Endothelial cell of umbilical vein (primary cell): Measurements from ENCODE around the gene FAM210A. TPM values are rescaled to one million over a fixed set of nuclear protein-coding genes. Genes with fewer than 3 reads are reported as not detected.

Experiments used
- BruUV-seq: library from RNA; stranded (reverse); fragments of 400-500 nt; replicated peaks from 2 replicates; lab custom pipeline; 2021; lab: Mats Ljungman, UMichigan
- CTCF ChIA-PET: fragments of 300-600, 350-600 bp; sonication (Branson Sonifier 250); formaldehyde crosslinking; loops from one replicate; lab custom pipeline; 2021; ENCODE audit warnings: antibody characterized with exemption, inconsistent platforms; lab: Charles Lee
- POLR2A ChIA-PET: fragments of 300-600, 350-600 bp; sonication (Branson Sonifier 250); formaldehyde crosslinking; loops from one replicate; lab custom pipeline; 2021; ENCODE audit warnings: antibody characterized with exemption, inconsistent platforms; lab: Charles Lee
- DNase-seq: peaks from one replicate; pipeline ENCODE4 v3.0.0-alpha.2; 2011; ENCODE audit warnings: low read depth, low spot score
- FAIRE-seq: peaks from 2 replicates; lab custom pipeline; 2011; peaks lifted over from hg19 to GRCh38; lab: Jason Lieb, UNC
- H2AFZ ChIP-seq: 2 replicates; pipeline ENCODE4 v1.6.0; 2012; ENCODE audit warnings: low read depth, low read length, control low read depth, inconsistent platforms
- H3K27ac ChIP-seq: 2 replicates; pipeline ENCODE4 v1.5.1; 2011; ENCODE audit warnings: low read depth, mild to moderate bottlenecking, control low read depth, low read length, moderate library complexity; ENCODE audit not compliant: insufficient read depth
- H3K27me3 ChIP-seq, 2 experiments: 2 replicates each; pipeline versions ENCODE4 v1.6.0 to v1.6.1; 2011; ENCODE audit warnings: low read length in 2 of 2, mixed read lengths in 1 of 2; ENCODE audit not compliant: control insufficient read depth in 2 of 2, insufficient read depth in 2 of 2
- H3K36me3 ChIP-seq, 2 experiments: 2 replicates in 1 of 2; 3 replicates in 1 of 2; pipeline ENCODE4 v1.5.1; 2011; ENCODE audit warnings: low read length in 2 of 2, mild to moderate bottlenecking in 1 of 2, moderate library complexity in 1 of 2; ENCODE audit not compliant: control insufficient read depth in 2 of 2, insufficient read depth in 2 of 2; ENCODE audit errors: extremely low read depth in 1 of 2
- H3K4me1 ChIP-seq: 3 replicates; pipeline ENCODE4 v1.5.1; 2011; ENCODE audit warnings: mild to moderate bottlenecking, low read length; ENCODE audit not compliant: control insufficient read depth, insufficient read depth; ENCODE audit errors: extremely low read depth
- H3K4me2 ChIP-seq: 2 replicates; pipeline ENCODE4 v1.6.1; 2011; ENCODE audit warnings: low read length, control low read depth, mixed read lengths; ENCODE audit not compliant: insufficient read depth
- H3K4me3 ChIP-seq, 3 experiments: fragments of 200-600 bp in 1 of 3; sonication (generic), shearing (Covaris generic) in 1 of 3; replicated peaks in 1 of 3; 2 replicates each; pipeline ENCODE4 v1.5.1; 2011 to 2016; ENCODE audit warnings: control low read depth in 3 of 3, low read length in 3 of 3, mild to moderate bottlenecking in 2 of 3, inconsistent platforms in 1 of 3, low read depth in 1 of 3, moderate library complexity in 1 of 3; ENCODE audit not compliant: insufficient read depth in 1 of 3
- H3K79me2 ChIP-seq: 2 replicates; pipeline ENCODE4 v1.6.0; 2012; ENCODE audit warnings: low read length, inconsistent platforms; ENCODE audit not compliant: control insufficient read depth, insufficient read depth
- H3K9ac ChIP-seq: replicated peaks from 2 replicates; pipeline ENCODE3; 2011; ENCODE audit warnings: low read length, control low read depth; ENCODE audit not compliant: insufficient read depth; ENCODE audit errors: extremely low read depth
- H3K9me1 ChIP-seq: replicated peaks from 3 replicates; pipeline ENCODE4 v1.6.0; 2011; ENCODE audit warnings: mild to moderate bottlenecking, low read length; ENCODE audit not compliant: control insufficient read depth, insufficient read depth; ENCODE audit errors: extremely low read depth
- H3K9me3 ChIP-seq: replicated peaks from 2 replicates; pipeline ENCODE4 v1.5.1; 2012; ENCODE audit warnings: low read length, inconsistent platforms; ENCODE audit not compliant: control insufficient read depth, insufficient read depth
- H4K20me1 ChIP-seq: replicated peaks from 2 replicates; pipeline ENCODE3; 2011; ENCODE audit warnings: mild to moderate bottlenecking, low read length; ENCODE audit not compliant: control insufficient read depth, insufficient read depth; ENCODE audit errors: extremely low read depth
- EZH2 ChIP-seq: IDR thresholded peaks from 2 replicates; pipeline ENCODE4 v1.6.1; 2012; ENCODE audit warnings: borderline replicate concordance, low read depth, mild to moderate bottlenecking, moderate library complexity, low read length, inconsistent platforms; ENCODE audit not compliant: severe bottlenecking
- FOS ChIP-seq: IDR thresholded peaks from 2 replicates; pipeline ENCODE4 v1.6.1; 2011; ENCODE audit warnings: mild to moderate bottlenecking, low read length, moderate library complexity, borderline replicate concordance; ENCODE audit not compliant: insufficient read depth
- GATA2 ChIP-seq: IDR thresholded peaks from 2 replicates; pipeline ENCODE4 v1.7.0; 2011; ENCODE audit warnings: low read depth, mild to moderate bottlenecking, moderate library complexity, mixed read lengths, low read length; ENCODE audit not compliant: insufficient read length, insufficient read depth
- JUN ChIP-seq: IDR thresholded peaks from 2 replicates; pipeline ENCODE4 v1.6.1; 2011; ENCODE audit warnings: borderline replicate concordance, low read depth; ENCODE audit not compliant: insufficient read length, insufficient read depth
- MYC ChIP-seq: IDR thresholded peaks from one replicate; pipeline ENCODE4 v1.6.1; 2011; ENCODE audit warnings: mild to moderate bottlenecking, low read depth, low read length
- POLR2A ChIP-seq: IDR thresholded peaks from 2 replicates; pipeline ENCODE4 v1.6.1; 2012; ENCODE audit warnings: low read depth, mild to moderate bottlenecking, control low read depth, low read length
- POLR2AphosphoS5 ChIP-seq: IDR thresholded peaks from 2 replicates; pipeline ENCODE4 v1.6.1; 2012; ENCODE audit warnings: low read depth, mild to moderate bottlenecking, control low read depth, low read length, moderate library complexity; ENCODE audit not compliant: insufficient read depth
- dilution Hi-C: fragments of 300-500 bp; cut with MboI; formaldehyde crosslinking; loops from one replicate; pipeline ENCODE4 v1.15.0; 2019; ENCODE audit warnings: low sequenced_read_pairs; ENCODE audit not compliant: extremely low pct_ligation_motif_present
- intact Hi-C: fragments of 100-400 bp; cut with micrococcal nuclease; formaldehyde crosslinking; loops from one replicate; pipeline ENCODE4 v1.10.0; 2022
- polyA plus RNA-seq, 4 experiments: library from polyadenylated mRNA; depleted of rRNA in 3 of 4; stranded (reverse) in 3 of 4; unstranded in 1 of 4; fragments of >200 nt; gene quantifications; 2 replicates each; pipeline versions ENCODE4 v1.2.1 to v1.2.3, GENCODE V29; 2011 to 2012; ENCODE audit warnings: missing spikeins in 1 of 4
- total RNA-seq: library from RNA; stranded (reverse); gene quantifications from 2 replicates; pipeline ENCODE4 v1.2.3, GENCODE V29; 2021
- TF ChIP-seq, protein P1 (sequence below), 2 donors: IDR thresholded peaks; 1 replicate in 1 of 2; 2 replicates in 1 of 2; pipeline ENCODE4 v1.5.1; 2011; ENCODE audit warnings: low read length in 2 of 2, mild to moderate bottlenecking in 2 of 2, moderate library complexity in 2 of 2, control low read depth in 1 of 2, inconsistent platforms in 1 of 2, low read depth in 1 of 2; ENCODE audit not compliant: insufficient read depth in 1 of 2; ENCODE audit errors: extremely low read depth in 1 of 2
- TF ChIP-seq, protein P2 (sequence below): IDR thresholded peaks from 2 replicates; pipeline ENCODE4 v1.6.1; 2011; ENCODE audit not compliant: insufficient read depth, insufficient read length

Gene FAM210A
- total and polyA plus RNA-seq, 2 donors (not counting 3 experiments of a cell fraction or from before 2014, with no cell fraction given) = 7.1 to 17.3 TPM

DNA sequence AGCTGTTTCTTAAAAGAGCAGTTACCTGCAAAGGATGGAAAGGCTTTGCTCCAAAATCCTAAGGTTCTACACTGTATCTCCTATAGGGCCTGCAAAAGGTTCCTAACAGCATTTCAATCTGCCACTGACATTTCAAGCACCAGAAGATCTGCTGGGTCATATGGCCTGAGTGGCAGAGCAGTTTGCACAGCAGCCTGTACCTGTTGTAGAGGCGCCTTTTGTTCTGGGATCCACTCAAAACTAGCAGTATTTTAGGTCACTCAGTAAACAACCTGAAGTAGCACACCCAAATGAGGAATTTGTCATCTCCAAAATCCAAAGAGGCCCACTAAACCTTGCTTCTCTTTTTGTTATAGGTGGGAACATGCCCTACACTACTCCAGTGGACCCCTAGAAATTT, 6.2 kb downstream of the FAM210A start:
- peaks cover 76% of the 10 kb centered on the region for H3K79me2 ChIP-seq
- peaks cover 2% of the 10 kb centered on the region for H4K20me1 ChIP-seq
- no peak overlapping the region for H3K4me2 ChIP-seq
- no peaks in the 10 kb centered on the region for H3K9me3 ChIP-seq
- dilution Hi-C loops = no loop called here
- no peaks in the 10 kb centered on the region for H3K36me3 ChIP-seq
- H3K27ac ChIP-seq = no peak overlapping the region
- no peak overlapping the region for H3K4me3 ChIP-seq
- TF ChIP-seq GATA2 = no peak
- TF ChIP-seq JUN = no peak
- no peak for TF ChIP-seq POLR2A
- TF ChIP-seq, protein P1, sequence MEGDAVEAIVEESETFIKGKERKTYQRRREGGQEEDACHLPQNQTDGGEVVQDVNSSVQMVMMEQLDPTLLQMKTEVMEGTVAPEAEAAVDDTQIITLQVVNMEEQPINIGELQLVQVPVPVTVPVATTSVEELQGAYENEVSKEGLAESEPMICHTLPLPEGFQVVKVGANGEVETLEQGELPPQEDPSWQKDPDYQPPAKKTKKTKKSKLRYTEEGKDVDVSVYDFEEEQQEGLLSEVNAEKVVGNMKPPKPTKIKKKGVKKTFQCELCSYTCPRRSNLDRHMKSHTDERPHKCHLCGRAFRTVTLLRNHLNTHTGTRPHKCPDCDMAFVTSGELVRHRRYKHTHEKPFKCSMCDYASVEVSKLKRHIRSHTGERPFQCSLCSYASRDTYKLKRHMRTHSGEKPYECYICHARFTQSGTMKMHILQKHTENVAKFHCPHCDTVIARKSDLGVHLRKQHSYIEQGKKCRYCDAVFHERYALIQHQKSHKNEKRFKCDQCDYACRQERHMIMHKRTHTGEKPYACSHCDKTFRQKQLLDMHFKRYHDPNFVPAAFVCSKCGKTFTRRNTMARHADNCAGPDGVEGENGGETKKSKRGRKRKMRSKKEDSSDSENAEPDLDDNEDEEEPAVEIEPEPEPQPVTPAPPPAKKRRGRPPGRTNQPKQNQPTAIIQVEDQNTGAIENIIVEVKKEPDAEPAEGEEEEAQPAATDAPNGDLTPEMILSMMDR (IDR thresholded peaks at IDR 0.05; ENCODE audit: extremely low read depth in 1 of 2, insufficient read depth in 1 of 2, low read depth in 1 of 2, low read length in 2 of 2) = no peak
- no peak for TF ChIP-seq MYC
- TF ChIP-seq FOS = no peak
- TF ChIP-seq EZH2 = no peak
- TF ChIP-seq, protein P2, sequence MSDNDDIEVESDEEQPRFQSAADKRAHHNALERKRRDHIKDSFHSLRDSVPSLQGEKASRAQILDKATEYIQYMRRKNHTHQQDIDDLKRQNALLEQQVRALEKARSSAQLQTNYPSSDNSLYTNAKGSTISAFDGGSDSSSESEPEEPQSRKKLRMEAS = no peak
- no peak for TF ChIP-seq POLR2AphosphoS5
- H3K27me3 ChIP-seq = no peaks in the 10 kb centered on the region
- FAIRE-seq (no peak), DNase-seq (no peak)
- H3K9ac ChIP-seq = no peak overlapping the region
- intact Hi-C loops = loop anchor here (10.0 kb wide), 2 partner anchors 165 to 255 kb away; no protein-coding TSS in a partner anchor
- peaks cover 1% of the 10 kb centered on the region for H3K4me1 ChIP-seq
- H2AFZ ChIP-seq = no peak overlapping the region
- no TSS peak for BruUV-seq
- ChIA-PET POLR2A (no interaction called here), CTCF (no interaction called here)
- H3K9me1 ChIP-seq = no peaks in the 10 kb centered on the region
